GM12891 (cell line): ENCODE data around the gene KIF14.

ENCODE experiments used
- POLR2A ChIP-seq: IDR thresholded peaks from 2 replicates; pipeline ENCODE4 v1.6.1; 2011; ENCODE audit warnings: low read depth, low read length, control low read depth
- POLR2AphosphoS5 ChIP-seq: IDR thresholded peaks from 2 replicates; pipeline ENCODE4 v1.6.1; 2011; ENCODE audit warnings: low read depth, low read length, control low read depth
- SPI1 ChIP-seq: IDR thresholded peaks from 2 replicates; pipeline ENCODE4 v1.6.1; 2011; ENCODE audit warnings: low read depth, low read length, control low read depth
- TAF1 ChIP-seq: IDR thresholded peaks from 2 replicates; pipeline ENCODE4 v1.6.1; 2011; ENCODE audit warnings: low read depth, low read length, control low read depth

DNA sequence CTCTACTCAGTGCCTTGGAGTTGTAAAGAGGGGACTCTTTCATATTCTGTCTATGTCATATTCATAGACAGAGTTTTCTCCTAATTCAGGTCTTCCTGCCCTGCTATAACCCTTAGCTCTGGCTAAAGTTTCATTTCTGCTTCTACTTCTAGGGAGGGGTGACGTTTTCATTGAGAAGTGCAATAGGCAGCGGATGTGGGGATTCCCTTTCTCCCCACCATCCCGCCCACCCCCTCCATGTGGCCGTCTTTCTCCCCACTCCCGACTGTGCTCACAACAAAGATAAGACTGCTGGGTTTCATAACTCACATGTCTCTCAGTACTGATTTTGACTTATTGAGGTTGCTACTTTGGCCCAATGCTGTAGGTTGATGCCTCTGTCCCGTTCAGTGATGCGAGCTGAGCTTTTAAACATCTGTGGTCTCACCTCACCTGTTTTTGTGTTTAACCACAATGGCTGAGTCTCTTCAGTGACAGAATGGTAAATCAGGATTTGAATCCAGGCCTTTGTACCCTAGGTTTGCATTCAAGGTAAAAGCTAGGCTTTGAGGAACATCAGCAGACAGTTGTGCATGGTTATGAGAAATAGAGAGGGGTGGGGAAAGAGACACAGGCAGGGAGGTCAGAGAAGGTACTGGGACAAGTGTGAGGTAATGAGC lies 7.8 kb upstream of the KIF14 start:
- TF ChIP-seq POLR2A (no peak), POLR2AphosphoS5 (no peak), TAF1 (no peak), SPI1 (peak; percentile 95)
